SK-N-SH (cell line): ENCODE data around the gene HDAC4. TPM values are rescaled to one million over a fixed set of nuclear protein-coding genes. Genes with fewer than 3 reads are reported as not detected.

Experiments used
- CTCF ChIA-PET: fragments of 300-600, 350-600 bp; formaldehyde crosslinking; extraction: SDS; loops from one replicate; lab custom pipeline; 2021; lab: Yijun Ruan, JAX
- POLR2A ChIA-PET: fragments of 350-600 bp; sonication (Branson Sonifier 250); formaldehyde crosslinking; extraction: SDS; loops from one replicate; lab custom pipeline; 2020; ENCODE audit warnings: antibody characterized with exemption, inconsistent platforms; lab: Yijun Ruan, JAX
- DNase-seq: peaks from one replicate; pipeline ENCODE4 v3.0.0; 2012
- H2AFZ ChIP-seq: fragments of 200-600 bp; sonication (generic); 2 replicates; pipeline ENCODE4 v1.8.1; 2016; ENCODE audit warnings: antibody characterized with exemption, mild to moderate bottlenecking, low read depth
- H3F3A ChIP-seq: fragments of 200-600 bp; sonication (generic); replicated peaks from 2 replicates; pipeline ENCODE3; 2016; ENCODE audit warnings: antibody characterized with exemption, mild to moderate bottlenecking; ENCODE audit not compliant: insufficient read depth
- H3K27ac ChIP-seq, 2 experiments: fragments of 200-500 bp in 1 of 2; fragments of 200-600 bp in 1 of 2; sonication (Bioruptor generic) in 1 of 2; sonication (generic), shearing (Covaris generic) in 1 of 2; 2 replicates each; pipeline versions ENCODE4 v1.5.1 to v1.6.1; 2014 to 2016; ENCODE audit warnings: low read depth in 2 of 2, inconsistent platforms in 1 of 2, low read length in 1 of 2, mild to moderate bottlenecking in 1 of 2, mixed read lengths in 1 of 2
- H3K27me3 ChIP-seq: fragments of 200-600 bp; sonication (generic), shearing (Covaris generic); 2 replicates; pipeline ENCODE4 v1.6.1; 2016; ENCODE audit warnings: mixed run types; ENCODE audit not compliant: insufficient read depth
- H3K36me3 ChIP-seq, 2 experiments: fragments of 200-500 bp in 1 of 2; fragments of 200-600 bp in 1 of 2; sonication (Bioruptor generic) in 1 of 2; sonication (generic) in 1 of 2; replicated peaks in 1 of 2; 2 replicates each; pipeline versions ENCODE3 to v1.5.1; 2014 to 2016; ENCODE audit warnings: low read length in 1 of 2, mild to moderate bottlenecking in 1 of 2; ENCODE audit not compliant: insufficient read depth in 2 of 2, control insufficient read depth in 1 of 2
- H3K4me1 ChIP-seq, 2 experiments: fragments of 200-500 bp in 1 of 2; fragments of 200-600 bp in 1 of 2; sonication (Bioruptor generic) in 1 of 2; sonication (generic), shearing (Covaris generic) in 1 of 2; 2 replicates each; pipeline versions ENCODE4 v1.5.1 to v1.6.1; 2014 to 2016; ENCODE audit warnings: low read depth in 1 of 2, low read length in 1 of 2, mixed run types in 1 of 2; ENCODE audit not compliant: insufficient read depth in 2 of 2, control insufficient read depth in 1 of 2
- H3K4me2 ChIP-seq: fragments of 200-600 bp; sonication (generic), shearing (Covaris generic); 2 replicates; pipeline ENCODE4 v1.6.1; 2017; ENCODE audit warnings: mixed run types
- H3K4me3 ChIP-seq, 2 experiments: fragments of 200-500 bp in 1 of 2; fragments of 200-600 bp in 1 of 2; sonication (Bioruptor generic) in 1 of 2; sonication (generic), shearing (Covaris generic) in 1 of 2; 2 replicates each; pipeline versions ENCODE4 v1.5.1 to v1.8.1; 2014 to 2016; ENCODE audit warnings: low read depth in 2 of 2, inconsistent platforms in 1 of 2, low read length in 1 of 2, mild to moderate bottlenecking in 1 of 2, mixed read lengths in 1 of 2, moderate library complexity in 1 of 2
- H3K79me2 ChIP-seq: fragments of 200-600 bp; sonication (generic); 2 replicates; pipeline ENCODE4 v1.8.1; 2017; ENCODE audit warnings: mild to moderate bottlenecking; ENCODE audit not compliant: insufficient read depth
- H3K9ac ChIP-seq: fragments of 200-600 bp; sonication (generic); 2 replicates; pipeline ENCODE4 v1.6.1; 2017; ENCODE audit warnings: mixed run types
- H3K9me2 ChIP-seq: fragments of 200-600 bp; sonication (generic); 2 replicates; pipeline ENCODE4 v1.6.1; 2017; ENCODE audit warnings: mixed run types
- H3K9me3 ChIP-seq: fragments of 200-600 bp; sonication (generic); 2 replicates; pipeline ENCODE4 v1.6.1; 2017; ENCODE audit warnings: mixed run types, mild to moderate bottlenecking, moderate library complexity
- H4K20me1 ChIP-seq: fragments of 200-600 bp; sonication (generic); 2 replicates; pipeline ENCODE4 v1.6.1; 2017; ENCODE audit warnings: mild to moderate bottlenecking, mixed run types; ENCODE audit not compliant: insufficient read depth
- CHD2 ChIP-seq: fragments of 150-350 bp; IDR thresholded peaks from 2 replicates; pipeline ENCODE4 v1.6.1; 2018; ENCODE audit warnings: low read length; ENCODE audit not compliant: partially characterized antibody
- ELF1 ChIP-seq: IDR thresholded peaks from 2 replicates; pipeline ENCODE4 v1.4.0; 2012
- EP300 ChIP-seq, 2 experiments: IDR thresholded peaks; 2 replicates each; pipeline versions ENCODE4 v1.4.0 to v1.6.1; 2012; ENCODE audit warnings: borderline replicate concordance in 1 of 2, low read depth in 1 of 2, low read length in 1 of 2
- EZH2phosphoT487 ChIP-seq: fragments of 200-600 bp; sonication (generic); IDR thresholded peaks from 2 replicates; pipeline ENCODE4 v1.6.1; 2017; ENCODE audit warnings: low read depth, mixed run types, mild to moderate bottlenecking, antibody characterized with exemption, moderate library complexity, borderline replicate concordance
- GABPA ChIP-seq: IDR thresholded peaks from 2 replicates; pipeline ENCODE4 v1.4.0; 2012; ENCODE audit warnings: low read depth, mild to moderate bottlenecking
- MEF2A ChIP-seq: IDR thresholded peaks from 2 replicates; pipeline ENCODE4 v1.4.0; 2012; ENCODE audit warnings: low read depth, borderline replicate concordance
- NFIC ChIP-seq: IDR thresholded peaks from 2 replicates; pipeline ENCODE4 v1.4.0; 2012; ENCODE audit warnings: borderline replicate concordance
- NRF1 ChIP-seq: IDR thresholded peaks from 2 replicates; pipeline ENCODE4 v1.6.1; 2012; ENCODE audit warnings: low read depth, mild to moderate bottlenecking, low read length
- POLR2AphosphoS5 ChIP-seq: IDR thresholded peaks from 2 replicates; pipeline ENCODE4 v1.6.1; 2012; ENCODE audit warnings: low read depth, low read length
- RAD21 ChIP-seq: IDR thresholded peaks from 2 replicates; pipeline ENCODE4 v1.6.1; 2012; ENCODE audit warnings: mild to moderate bottlenecking, low read length
- RCOR1 ChIP-seq: fragments of 150-350 bp; IDR thresholded peaks from 2 replicates; pipeline ENCODE4 v1.6.1; 2017; ENCODE audit warnings: antibody characterized with exemption, low read length
- RXRA ChIP-seq: IDR thresholded peaks from 2 replicates; pipeline ENCODE4 v1.4.0; 2012; ENCODE audit warnings: low read depth, mild to moderate bottlenecking, borderline replicate concordance
- TAF1 ChIP-seq: IDR thresholded peaks from 2 replicates; pipeline ENCODE4 v1.6.1; 2012; ENCODE audit warnings: low read depth, mild to moderate bottlenecking, low read length, moderate library complexity, borderline replicate concordance
- TCF12 ChIP-seq: IDR thresholded peaks from 2 replicates; pipeline ENCODE4 v1.4.0; 2012
- TEAD4 ChIP-seq: IDR thresholded peaks from 2 replicates; pipeline ENCODE4 v1.4.0; 2012; ENCODE audit warnings: mild to moderate bottlenecking, borderline replicate concordance; ENCODE audit not compliant: insufficient read depth
- USF1 ChIP-seq: IDR thresholded peaks from 2 replicates; pipeline ENCODE4 v1.4.0; 2012; ENCODE audit warnings: low read depth, borderline replicate concordance
- YY1 ChIP-seq: IDR thresholded peaks from 2 replicates; pipeline ENCODE4 v1.4.0; 2012; ENCODE audit warnings: low read depth, mild to moderate bottlenecking
- WGBS: methylation state at CpG from one replicate; pipeline ENCODE4 v1.1.6; 2017; ENCODE audit warnings: low lambda C conversion rate; 5-methylcytosine and 5-hydroxymethylcytosine counted together
- polyA plus RNA-seq, 3 experiments: library from polyadenylated mRNA; depleted of rRNA; stranded (reverse); fragments of >200 nt; gene quantifications; 2 replicates each; pipeline ENCODE4 v1.2.3, GENCODE V29; 2012

HDAC4 gene
- polyA plus RNA-seq, 1 of the 3 experiments (the other 2 are of a cell fraction): 5.5 TPM

- no peak overlapping the region for H3K9ac ChIP-seq
- WGBS: 88% methylated on average over 3 of the region's 3 CpGs
- H3K79me2 ChIP-seq: peaks cover 8% of the 10 kb centered on the region; the same call in 1 of the 2 replicates
- peaks cover 0 to 34% of the 10 kb centered on the region in 2 experiments; a peak in 3 of 4 replicates for H3K4me1 ChIP-seq
- no peak overlapping the region for H3K4me3 ChIP-seq
- H3K36me3 ChIP-seq: no peaks in the 10 kb centered on the region
- no peaks in the 10 kb centered on the region for H3F3A ChIP-seq
- no peaks in the 10 kb centered on the region for H3K9me3 ChIP-seq
- TF ChIP-seq NFIC (no peak), RAD21 (no peak)
- H3K27ac ChIP-seq: no peak overlapping the region; a peak in 1 of 4 replicates
- no peaks in the 10 kb centered on the region for H3K27me3 ChIP-seq
- no peak overlapping the region for H3K4me2 ChIP-seq
- ChIA-PET CTCF (no interaction called here), POLR2A (no interaction called here)
- no peaks in the 10 kb centered on the region for H4K20me1 ChIP-seq
- no peaks in the 10 kb centered on the region for H3K9me2 ChIP-seq
- DNase-seq: no peak
- H2AFZ ChIP-seq: no peak overlapping the region
These were observed 114.9 kb downstream of the HDAC4 start for GRCh38 chr2:239285932-239286230.

- Histone ChIP-seq H4K20me1 (no peaks in the 10 kb centered on the region), H3K4me2 (no peak overlapping the region), H3K79me2 (peaks cover 8% of the 10 kb centered on the region; the same call in 1 of the 2 replicates), H3F3A (no peaks in the 10 kb centered on the region), H3K27me3 (no peaks in the 10 kb centered on the region), H3K4me1 (peaks cover 0 to 37% of the 10 kb centered on the region in 2 experiments; a peak in 2 of 4 replicates), H3K9me2 (no peaks in the 10 kb centered on the region), H3K4me3 (no peak overlapping the region), H3K27ac (no peak overlapping the region; a peak in 1 of 4 replicates), H3K36me3 (no peaks in the 10 kb centered on the region)
- ChIA-PET POLR2A (no interaction called here), CTCF (interaction anchor here (2.2 kb wide), 1 partner anchor 20 kb away, joined by 8 read pairs; no protein-coding TSS in a partner anchor)
- no peak for DNase-seq
- WGBS: 90% methylated on average over 25 of the region's 26 CpGs
- TF ChIP-seq TEAD4 (no peak), EP300 (IDR thresholded peaks at IDR 0.05; ENCODE audit: borderline replicate concordance in 1 of 2, low read depth in 1 of 2, low read length in 1 of 2) (no peak), ELF1 (no peak), NRF1 (no peak)
- TF ChIP-seq, all 33 proteins: peak for 0
- Histone ChIP-seq H3K9ac (no peak overlapping the region), H3K9me3 (no peaks in the 10 kb centered on the region), H2AFZ (no peak overlapping the region)
These were observed 115.5 kb downstream of the HDAC4 start for GRCh38 chr2:239285071-239285931.

GRCh38 chr2:239283961-239284795, 116.6 kb downstream of the HDAC4 start:
- Histone ChIP-seq H3K4me3 (no peak overlapping the region), H4K20me1 (no peaks in the 10 kb centered on the region), H2AFZ (no peak overlapping the region), H3K79me2 (peaks cover 8% of the 10 kb centered on the region; the same call in 1 of the 2 replicates), H3K9me3 (no peaks in the 10 kb centered on the region), H3K9me2 (no peaks in the 10 kb centered on the region), H3K4me2 (no peak overlapping the region)
- no peak for DNase-seq
- POLR2A ChIA-PET: no interaction called here
- WGBS: 96% methylated on average over 15 of the region's 31 CpGs
- TF ChIP-seq RCOR1: no peak
- TF ChIP-seq EZH2phosphoT487: no peak
- TF ChIP-seq ELF1: no peak
- TF ChIP-seq CHD2: no peak
- TF ChIP-seq TCF12: no peak
- TF ChIP-seq EP300 (IDR thresholded peaks at IDR 0.05; ENCODE audit: borderline replicate concordance in 1 of 2, low read depth in 1 of 2, low read length in 1 of 2): no peak
- no peak for TF ChIP-seq GABPA
- no peak for TF ChIP-seq RXRA
- TF ChIP-seq MEF2A: no peak
- TF ChIP-seq YY1: no peak
- no peak for TF ChIP-seq TEAD4
- no peak for TF ChIP-seq USF1
- TF ChIP-seq POLR2AphosphoS5: no peak
- TF ChIP-seq TAF1: no peak
- TF ChIP-seq, all 33 proteins: peak for 0
- Histone ChIP-seq H3K27me3 (no peaks in the 10 kb centered on the region), H3F3A (no peaks in the 10 kb centered on the region), H3K36me3 (no peaks in the 10 kb centered on the region), H3K4me1 (peaks cover 7 to 43% of the 10 kb centered on the region in 2 experiments; a peak in 3 of 4 replicates), H3K27ac (no peak overlapping the region; a peak in 1 of 4 replicates), H3K9ac (no peak overlapping the region)
- CTCF ChIA-PET: interaction anchor here (1.4 to 2.2 kb wide), 3 partner anchors 11 to 21 kb away, joined by 3 to 8 read pairs (median 4); no protein-coding TSS in a partner anchor
